HG02642 (cell line): ENCODE measurements around the gene PRRG2.

Experiments
- ATAC-seq: cut with Tn5 transposase; IDR thresholded peaks from one replicate; pipeline ENCODE4 v1.9.1; 2021; ENCODE audit warnings: mild to moderate bottlenecking; ENCODE audit not compliant: unreplicated experiment, poor library complexity

Gene PRRG2

GRCh38 chr19:49556412-49557398, 24.4 kb upstream of the PRRG2 start:
- ATAC-seq = no peak

- no peak for ATAC-seq
These were observed 23.3 kb upstream of the PRRG2 start for GRCh38 chr19:49557641-49558325.

GRCh38 chr19:49558591-49558990, 22.5 kb upstream of the PRRG2 start:
- ATAC-seq = no peak

- no peak for ATAC-seq
These were observed 21.7 kb upstream of the PRRG2 start for GRCh38 chr19:49559443-49559842.

GRCh38 chr19:49559928-49560327, 21.2 kb upstream of the PRRG2 start:
- no peak for ATAC-seq

- no peak for ATAC-seq
These were observed 20.7 kb upstream of the PRRG2 start for GRCh38 chr19:49560358-49560900.

- ATAC-seq = no peak
These were observed 16.5 kb upstream of the PRRG2 start for GRCh38 chr19:49564616-49565045.

- no peak for ATAC-seq
These were observed 15.9 kb upstream of the PRRG2 start for GRCh38 chr19:49565261-49565660.

- no peak for ATAC-seq
These were observed 14.8 kb upstream of the PRRG2 start for GRCh38 chr19:49566302-49566701.

- no peak for ATAC-seq
These were observed 13.2 kb upstream of the PRRG2 start for GRCh38 chr19:49567861-49568441.

GRCh38 chr19:49570138-49570856, 10.8 kb upstream of the PRRG2 start:
- ATAC-seq = peak; percentile 53

- ATAC-seq = no peak
These were observed 10.0 kb upstream of the PRRG2 start for GRCh38 chr19:49570997-49571676.

GRCh38 chr19:49573009-49573408, 8.1 kb upstream of the PRRG2 start:
- ATAC-seq = no peak

GRCh38 chr19:49573425-49573824, 7.7 kb upstream of the PRRG2 start:
- ATAC-seq = no peak

- no peak for ATAC-seq
These were observed 6.8 kb upstream of the PRRG2 start for GRCh38 chr19:49574206-49574755.

- no peak for ATAC-seq
These were observed 1.9 kb upstream of the PRRG2 start for GRCh38 chr19:49579193-49579592.

GRCh38 chr19:49579947-49580263, 1.2 kb upstream of the PRRG2 start:
- peak; percentile 10 for ATAC-seq

- peak; percentile 91 for ATAC-seq
These were observed 681 bp upstream of the PRRG2 start, which contains the start of gene NOSIP for GRCh38 chr19:49580264-49581006. NOSIP (minus strand) TSS chr19:49580556; CDS start chr19:49560691, 19,865 bp downstream.

GRCh38 chr19:49583239-49583638, 2.1 kb downstream of the PRRG2 start:
- ATAC-seq = no peak
